Astrocyte (in vitro differentiated cells and primary cell): Measurements from ENCODE around the gene WDR33. TPM values are rescaled to one million over a fixed set of nuclear protein-coding genes. Genes with fewer than 3 reads are reported as not detected.

Source experiments
- DNase-seq: peaks from one replicate; pipeline ENCODE4 v3.0.0-alpha.2; 2010; ENCODE audit warnings: low read depth
- FAIRE-seq: peaks from 2 replicates; lab custom pipeline; 2011; peaks lifted over from hg19 to GRCh38; lab: Jason Lieb, UNC
- H2AFZ ChIP-seq: 2 replicates; pipeline ENCODE4 v1.6.0; 2012; ENCODE audit warnings: low read depth, low read length, inconsistent platforms
- H3K27ac ChIP-seq: 2 replicates; pipeline ENCODE4 v1.5.1; 2011; ENCODE audit warnings: low read depth, low read length, inconsistent platforms
- H3K27me3 ChIP-seq: 2 replicates; pipeline ENCODE4 v1.6.0; 2011; ENCODE audit warnings: low read length, inconsistent platforms; ENCODE audit not compliant: insufficient read depth
- H3K36me3 ChIP-seq: 2 replicates; pipeline ENCODE4 v1.5.1; 2011; ENCODE audit warnings: low read length, inconsistent platforms; ENCODE audit not compliant: insufficient read depth
- H3K4me1 ChIP-seq: 2 replicates; pipeline ENCODE4 v1.5.1; 2011; ENCODE audit warnings: low read length, inconsistent platforms; ENCODE audit not compliant: insufficient read depth
- H3K4me2 ChIP-seq: 2 replicates; pipeline ENCODE4 v1.6.0; 2012; ENCODE audit warnings: low read length, inconsistent platforms
- H3K4me3 ChIP-seq: 2 replicates; pipeline ENCODE4 v1.5.1; 2011; ENCODE audit warnings: low read depth, mild to moderate bottlenecking, low read length, inconsistent platforms; ENCODE audit not compliant: insufficient read depth
- H3K79me2 ChIP-seq: 2 replicates; pipeline ENCODE4 v1.6.0; 2012; ENCODE audit warnings: mild to moderate bottlenecking, low read length, inconsistent platforms; ENCODE audit not compliant: insufficient read depth
- H3K9ac ChIP-seq: 2 replicates; pipeline ENCODE4 v1.6.0; 2012; ENCODE audit warnings: mild to moderate bottlenecking, low read length, inconsistent platforms
- H3K9me3 ChIP-seq: 2 replicates; pipeline ENCODE4 v1.5.1; 2012; ENCODE audit warnings: low read depth, mild to moderate bottlenecking, low read length, inconsistent platforms; ENCODE audit not compliant: insufficient read depth
- H4K20me1 ChIP-seq: 2 replicates; pipeline ENCODE4 v1.6.0; 2012; ENCODE audit warnings: low read length, inconsistent platforms; ENCODE audit not compliant: insufficient read depth
- H3K27ac Mint-ChIP-seq: one replicate; pipeline ENCODE4 v1.8.0; 2021; ENCODE audit warnings: mild to moderate bottlenecking, mixed read lengths; ENCODE audit not compliant: unreplicated experiment
- H3K27me3 Mint-ChIP-seq: one replicate; pipeline ENCODE4 v1.8.0; 2021; ENCODE audit warnings: low read depth, mixed read lengths; ENCODE audit not compliant: unreplicated experiment
- H3K36me3 Mint-ChIP-seq: one replicate; pipeline ENCODE4 v1.8.0; 2021; ENCODE audit warnings: low read depth, mixed read lengths; ENCODE audit not compliant: unreplicated experiment
- H3K4me1 Mint-ChIP-seq: one replicate; pipeline ENCODE4 v1.8.0; 2021; ENCODE audit warnings: low read depth, mixed read lengths; ENCODE audit not compliant: unreplicated experiment
- H3K4me3 Mint-ChIP-seq: one replicate; pipeline ENCODE4 v1.8.0; 2021; ENCODE audit warnings: mild to moderate bottlenecking, moderate library complexity, mixed read lengths; ENCODE audit not compliant: unreplicated experiment
- H3K9me3 Mint-ChIP-seq: one replicate; pipeline ENCODE4 v1.8.0; 2021; ENCODE audit warnings: mild to moderate bottlenecking, mixed read lengths; ENCODE audit not compliant: unreplicated experiment
- EZH2 ChIP-seq: IDR thresholded peaks from 2 replicates; pipeline ENCODE4 v1.6.1; 2012; ENCODE audit warnings: mild to moderate bottlenecking, low read length, inconsistent platforms; ENCODE audit not compliant: insufficient read depth
- total RNA-seq: library from RNA; stranded (reverse); gene quantifications from 2 replicates; pipeline ENCODE4 v1.2.1, GENCODE V29; 2021
- TF ChIP-seq, protein P1 (sequence below): IDR thresholded peaks from 2 replicates; pipeline ENCODE4 v1.5.1; 2011; ENCODE audit warnings: low read depth, mild to moderate bottlenecking, inconsistent platforms, low read length, moderate library complexity; ENCODE audit not compliant: insufficient read depth

WDR33 gene
- total RNA-seq, 1 donor from 2014 or later: 40.9 TPM

DNA sequence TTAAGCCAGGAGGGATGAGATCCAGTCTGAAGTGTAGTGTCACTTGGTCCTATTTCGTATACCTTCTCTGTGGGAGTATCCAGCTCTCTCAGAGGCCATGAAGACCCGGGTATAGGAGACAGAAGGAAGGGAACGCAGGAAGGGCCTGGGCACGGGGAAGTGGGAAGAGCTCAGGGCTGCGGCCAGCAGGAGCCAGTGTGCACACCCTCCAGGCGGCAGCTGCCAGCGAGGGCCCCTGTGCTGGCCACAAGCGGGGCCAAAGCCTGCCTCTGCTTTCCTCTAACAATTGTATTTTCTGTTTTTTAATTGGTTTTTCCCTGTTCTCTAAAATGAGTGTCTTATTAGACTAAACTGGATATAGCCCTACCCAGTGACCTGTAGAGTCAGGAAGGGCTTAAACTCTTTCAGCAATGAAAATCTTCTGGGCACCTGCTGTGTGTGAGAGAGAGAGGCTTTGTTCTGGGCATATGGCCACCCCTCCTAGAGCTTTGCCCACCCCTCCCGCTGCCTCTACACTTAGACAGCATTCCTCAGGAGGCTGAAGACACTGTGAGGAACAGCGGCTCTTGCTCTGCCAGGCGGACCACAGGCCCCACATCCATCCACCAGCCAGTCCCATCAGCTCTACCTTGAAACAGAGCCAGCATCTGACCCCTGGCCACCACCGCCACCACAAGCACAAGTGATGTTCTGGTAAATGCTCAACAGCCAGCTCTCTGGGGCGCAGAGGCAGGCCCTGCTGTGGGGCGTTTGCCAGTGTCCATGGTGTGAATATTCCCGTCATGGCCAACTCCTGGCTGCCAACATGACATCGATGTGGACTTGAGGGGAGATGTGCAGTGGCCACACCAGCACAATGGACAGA lies 155.5 kb downstream of the WDR33 start:
- Histone ChIP-seq H3K36me3 (no peaks in the 10 kb centered on the region), H3K27me3 (no peaks in the 10 kb centered on the region), H3K4me2 (no peak overlapping the region), H3K9me3 (no peaks in the 10 kb centered on the region), H3K9ac (no peak overlapping the region), H3K4me1 (no peaks in the 10 kb centered on the region), H2AFZ (no peak overlapping the region), H3K27ac (no peak overlapping the region), H4K20me1 (peaks cover 4% of the 10 kb centered on the region), H3K79me2 (no peaks in the 10 kb centered on the region), H3K4me3 (no peak overlapping the region)
- Mint-ChIP-seq H3K27ac (no peak overlapping the region), H3K9me3 (peaks cover 3% of the 10 kb centered on the region), H3K27me3 (peaks cover 2% of the 10 kb centered on the region), H3K4me1 (peaks cover 13% of the 10 kb centered on the region), H3K36me3 (peaks cover 38% of the 10 kb centered on the region), H3K4me3 (no peak overlapping the region)
- TF ChIP-seq, protein P1, sequence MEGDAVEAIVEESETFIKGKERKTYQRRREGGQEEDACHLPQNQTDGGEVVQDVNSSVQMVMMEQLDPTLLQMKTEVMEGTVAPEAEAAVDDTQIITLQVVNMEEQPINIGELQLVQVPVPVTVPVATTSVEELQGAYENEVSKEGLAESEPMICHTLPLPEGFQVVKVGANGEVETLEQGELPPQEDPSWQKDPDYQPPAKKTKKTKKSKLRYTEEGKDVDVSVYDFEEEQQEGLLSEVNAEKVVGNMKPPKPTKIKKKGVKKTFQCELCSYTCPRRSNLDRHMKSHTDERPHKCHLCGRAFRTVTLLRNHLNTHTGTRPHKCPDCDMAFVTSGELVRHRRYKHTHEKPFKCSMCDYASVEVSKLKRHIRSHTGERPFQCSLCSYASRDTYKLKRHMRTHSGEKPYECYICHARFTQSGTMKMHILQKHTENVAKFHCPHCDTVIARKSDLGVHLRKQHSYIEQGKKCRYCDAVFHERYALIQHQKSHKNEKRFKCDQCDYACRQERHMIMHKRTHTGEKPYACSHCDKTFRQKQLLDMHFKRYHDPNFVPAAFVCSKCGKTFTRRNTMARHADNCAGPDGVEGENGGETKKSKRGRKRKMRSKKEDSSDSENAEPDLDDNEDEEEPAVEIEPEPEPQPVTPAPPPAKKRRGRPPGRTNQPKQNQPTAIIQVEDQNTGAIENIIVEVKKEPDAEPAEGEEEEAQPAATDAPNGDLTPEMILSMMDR: no peak
- TF ChIP-seq EZH2: no peak
- DNase-seq: no peak
- no peak for FAIRE-seq

DNA sequence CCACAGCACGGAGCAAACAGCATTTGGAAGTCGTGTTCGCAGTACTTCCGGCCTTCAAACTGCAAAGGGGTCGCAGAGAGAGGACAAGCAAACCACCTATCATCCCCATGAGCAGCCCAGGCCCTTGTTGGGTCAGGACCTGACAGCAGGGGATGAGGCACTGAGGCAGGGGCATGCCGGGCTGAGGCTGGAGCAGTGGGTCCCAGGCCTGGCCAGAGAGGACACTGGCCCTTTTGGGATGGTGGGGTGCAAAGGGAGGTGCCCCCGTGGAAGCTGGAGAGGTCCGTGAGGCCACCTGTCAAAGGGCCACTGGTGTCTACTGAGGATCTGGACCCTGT lies 156.2 kb downstream of the WDR33 start:
- Mint-ChIP-seq H3K9me3 (no peaks in the 10 kb centered on the region), H3K4me3 (no peak overlapping the region), H3K36me3 (peaks cover 33% of the 10 kb centered on the region), H3K4me1 (peaks cover 7% of the 10 kb centered on the region), H3K27ac (no peak overlapping the region), H3K27me3 (peaks cover 2% of the 10 kb centered on the region)
- H3K4me2 ChIP-seq: no peak overlapping the region
- H2AFZ ChIP-seq: no peak overlapping the region
- no peaks in the 10 kb centered on the region for H3K36me3 ChIP-seq
- no peaks in the 10 kb centered on the region for H4K20me1 ChIP-seq
- no peak overlapping the region for H3K9ac ChIP-seq
- no peak for DNase-seq
- no peaks in the 10 kb centered on the region for H3K4me1 ChIP-seq
- H3K4me3 ChIP-seq: no peak overlapping the region
- FAIRE-seq: no peak
- H3K27ac ChIP-seq: no peak overlapping the region
- no peaks in the 10 kb centered on the region for H3K79me2 ChIP-seq
- H3K27me3 ChIP-seq: no peaks in the 10 kb centered on the region
- no peaks in the 10 kb centered on the region for H3K9me3 ChIP-seq
- TF ChIP-seq EZH2: no peak
- TF ChIP-seq, protein P1: no peak
